GM12865 (cell line): Measurements from ENCODE around the gene NOP14.

Experiments used
- DNase-seq: peaks from one replicate; pipeline ENCODE4 v3.0.0; 2010; ENCODE audit warnings: low read depth
- H3K4me3 ChIP-seq: 2 replicates; pipeline ENCODE4 v1.5.1; 2011; ENCODE audit warnings: mild to moderate bottlenecking, low read depth, low read length, control low read depth
- CTCF ChIP-seq: IDR thresholded peaks from 2 replicates; pipeline ENCODE4 v1.5.1; 2011; ENCODE audit warnings: low read length, control low read depth, low read depth, inconsistent platforms; ENCODE audit not compliant: insufficient read depth; ENCODE audit errors: missing control alignments

Gene NOP14

GRCh38 chr4:2954358-2955185 is 8.6 kb downstream of the NOP14 start:
- peak; percentile 32 for TF ChIP-seq CTCF
- DNase-seq: peak; percentile 86
- no peak overlapping the region for H3K4me3 ChIP-seq

- no peak overlapping the region for H3K4me3 ChIP-seq
- no peak for TF ChIP-seq CTCF
- no peak for DNase-seq
These were observed 9.7 kb downstream of the NOP14 start for GRCh38 chr4:2953496-2953895.

- TF ChIP-seq CTCF: no peak
- no peak for DNase-seq
- H3K4me3 ChIP-seq: no peak overlapping the region
These were observed 12.8 kb downstream of the NOP14 start for GRCh38 chr4:2950221-2950989.

GRCh38 chr4:2949782-2950125 is 13.5 kb downstream of the NOP14 start:
- no peak for DNase-seq
- no peak for TF ChIP-seq CTCF
- no peak overlapping the region for H3K4me3 ChIP-seq

- peak; percentile 38 for DNase-seq
- TF ChIP-seq CTCF: peak; percentile 41
- no peak overlapping the region for H3K4me3 ChIP-seq
These were observed 14.1 kb downstream of the NOP14 start for GRCh38 chr4:2948895-2949781.

- no peak for DNase-seq
- no peak for TF ChIP-seq CTCF
- H3K4me3 ChIP-seq: no peak overlapping the region
These were observed 15.3 kb downstream of the NOP14 start for GRCh38 chr4:2947926-2948325.
